HCT116 (cell line): ENCODE measurements around the gene ERC2. TPM values are rescaled to one million over a fixed set of nuclear protein-coding genes. Genes with fewer than 3 reads are reported as not detected.

ENCODE experiments used
- ATAC-seq: fragments of 200-7000 bp; cut with Tn5 transposase; 2 replicates; pipeline ENCODE4 v1.9.1; 2020; ENCODE audit warnings: mild to moderate bottlenecking, moderate library complexity
- BruUV-seq: library from RNA; stranded (reverse); fragments of 400-500 nt; replicated peaks from 2 replicates; lab custom pipeline; 2021; lab: Mats Ljungman, UMichigan
- CTCF ChIA-PET: fragments of 300-600 bp; sonication (Branson Sonifier 250); formaldehyde crosslinking; loops from one replicate; lab custom pipeline; 2021; ENCODE audit warnings: antibody characterized with exemption; lab: Charles Lee
- POLR2A ChIA-PET: fragments of 300-600, 350-600 bp; sonication (Branson Sonifier 250); formaldehyde crosslinking; loops from one replicate; lab custom pipeline; 2021; ENCODE audit warnings: antibody characterized with exemption; lab: Charles Lee
- RAD21 ChIA-PET, 2 experiments: fragments of 300-600 bp; sonication (Branson Sonifier 250); formaldehyde crosslinking; loops; one replicate each; lab custom pipeline; 2023; ENCODE audit warnings: low total read pairs in 2 of 2; ENCODE audit not compliant: uncharacterized antibody in 2 of 2, unreplicated experiment in 2 of 2, low non-redundant PET in 1 of 2; lab: Charles Lee
- DNase-seq: peaks from one replicate; pipeline ENCODE4 v3.0.0-alpha.2; 2010; ENCODE audit warnings: low read depth, low spot score
- H2AFZ ChIP-seq: fragments of 200-600 bp; shearing (Covaris generic), sonication (generic); 2 replicates; pipeline ENCODE4 v1.6.1; 2017; ENCODE audit warnings: low read depth, mixed run types, mixed read lengths, antibody characterized with exemption, low read length; ENCODE audit not compliant: poor library complexity, severe bottlenecking
- H3K27ac ChIP-seq: 2 replicates; pipeline ENCODE4 v1.5.1; 2012; ENCODE audit warnings: low read depth, low read length
- H3K27me3 ChIP-seq: fragments of 200-600 bp; sonication (generic); 2 replicates; pipeline ENCODE4 v1.6.1; 2016; ENCODE audit warnings: mixed run types, low read length, mixed read lengths; ENCODE audit not compliant: insufficient read depth
- H3K36me3 ChIP-seq, 2 experiments: fragments of 200-500 bp in 1 of 2; fragments of 200-600 bp in 1 of 2; sonication (Bioruptor generic) in 1 of 2; sonication (generic) in 1 of 2; 2 replicates each; pipeline versions ENCODE4 v1.5.1 to v1.6.1; 2014 to 2016; ENCODE audit warnings: low read length in 2 of 2, inconsistent platforms in 1 of 2, mixed read lengths in 1 of 2, mixed run types in 1 of 2; ENCODE audit not compliant: insufficient read depth in 2 of 2, control insufficient read depth in 1 of 2
- H3K4me1 ChIP-seq, 2 experiments: fragments of 200-600 bp in 1 of 2; sonication (generic) in 1 of 2; 2 replicates each; pipeline versions ENCODE4 v1.5.1 to v1.6.1; 2012 to 2017; ENCODE audit warnings: low read length in 2 of 2, inconsistent platforms in 1 of 2, mild to moderate bottlenecking in 1 of 2, mixed read lengths in 1 of 2, mixed run types in 1 of 2, moderate library complexity in 1 of 2; ENCODE audit not compliant: insufficient read depth in 2 of 2, control insufficient read depth in 1 of 2
- H3K4me2 ChIP-seq: fragments of 200-600 bp; sonication (generic); 2 replicates; pipeline ENCODE4 v1.6.1; 2017; ENCODE audit warnings: mixed run types, low read length, mixed read lengths
- H3K4me3 ChIP-seq, 2 experiments: fragments of 200-600 bp in 1 of 2; sonication (generic) in 1 of 2; replicated peaks in 1 of 2; 2 replicates each; pipeline ENCODE4 v1.5.1; 2011 to 2016; ENCODE audit warnings: low read length in 2 of 2, control low read depth in 1 of 2, low read depth in 1 of 2, mild to moderate bottlenecking in 1 of 2, mixed read lengths in 1 of 2, mixed run types in 1 of 2
- H3K79me2 ChIP-seq: fragments of 200-600 bp; sonication (generic); 2 replicates; pipeline ENCODE4 v1.6.1; 2017; ENCODE audit warnings: mild to moderate bottlenecking, mixed run types, low read length, moderate library complexity, mixed read lengths; ENCODE audit not compliant: insufficient read depth
- H3K9ac ChIP-seq: fragments of 200-600 bp; sonication (generic); 2 replicates; pipeline ENCODE4 v1.6.1; 2016; ENCODE audit warnings: low read length, mixed read lengths
- H3K9me2 ChIP-seq: fragments of 200-600 bp; sonication (generic), shearing (Covaris generic); 2 replicates; pipeline ENCODE4 v1.6.1; 2017; ENCODE audit warnings: mixed run types, mild to moderate bottlenecking, moderate library complexity; ENCODE audit not compliant: insufficient read depth
- H3K9me3 ChIP-seq, 2 experiments: fragments of 200-500 bp in 1 of 2; fragments of 200-600 bp in 1 of 2; sonication (Bioruptor generic) in 1 of 2; sonication (generic) in 1 of 2; 2 replicates each; pipeline ENCODE4 v1.6.1; 2014 to 2017; ENCODE audit warnings: low read length in 2 of 2, mixed read lengths in 2 of 2, inconsistent platforms in 1 of 2, low read depth in 1 of 2, mild to moderate bottlenecking in 1 of 2, mixed run types in 1 of 2, moderate library complexity in 1 of 2; ENCODE audit not compliant: control insufficient read depth in 1 of 2, insufficient read depth in 1 of 2
- H4K20me1 ChIP-seq: fragments of 200-600 bp; sonication (generic), shearing (Covaris generic); 2 replicates; pipeline ENCODE4 v1.6.1; 2017; ENCODE audit warnings: mixed run types, mild to moderate bottlenecking, moderate library complexity; ENCODE audit not compliant: insufficient read depth
- CBX3 ChIP-seq: IDR thresholded peaks from 2 replicates; pipeline ENCODE4 v1.6.1; 2012; ENCODE audit warnings: low read depth
- CEBPB ChIP-seq: IDR thresholded peaks from 2 replicates; pipeline ENCODE4 v1.6.1; 2012; ENCODE audit warnings: low read depth
- EGR1 ChIP-seq: IDR thresholded peaks from 2 replicates; pipeline ENCODE4 v1.6.1; 2012; ENCODE audit warnings: low read depth
- ELF1 ChIP-seq: IDR thresholded peaks from 2 replicates; pipeline ENCODE4 v1.6.1; 2012; ENCODE audit warnings: low read depth, borderline replicate concordance
- EZH2 ChIP-seq: fragments of 200-600 bp; sonication (generic); IDR thresholded peaks from 2 replicates; pipeline ENCODE4 v1.6.1; 2017; ENCODE audit warnings: antibody characterized with exemption, mixed run types
- EZH2phosphoT487 ChIP-seq: fragments of 200-600 bp; IDR thresholded peaks from 2 replicates; pipeline ENCODE4 v1.6.1; 2018; ENCODE audit warnings: antibody characterized with exemption, borderline replicate concordance
- JUND ChIP-seq: IDR thresholded peaks from 2 replicates; pipeline ENCODE4 v1.6.1; 2012
- POLR2A ChIP-seq: IDR thresholded peaks from 2 replicates; pipeline ENCODE4 v1.7.0; 2011; ENCODE audit warnings: borderline replicate concordance; ENCODE audit not compliant: insufficient read depth, insufficient read length; ENCODE audit errors: extremely low read depth
- POLR2AphosphoS5 ChIP-seq: IDR thresholded peaks from 2 replicates; pipeline ENCODE4 v1.6.1; 2011; ENCODE audit warnings: mild to moderate bottlenecking, low read depth, low read length, moderate library complexity
- RAD21 ChIP-seq: IDR thresholded peaks from 2 replicates; pipeline ENCODE4 v1.6.1; 2012; ENCODE audit warnings: low read depth, mild to moderate bottlenecking
- REST ChIP-seq: IDR thresholded peaks from 2 replicates; pipeline ENCODE4 v1.6.1; 2012; ENCODE audit warnings: low read depth
- SIN3A ChIP-seq: IDR thresholded peaks from 2 replicates; pipeline ENCODE4 v1.6.1; 2012; ENCODE audit warnings: low read depth
- SP1 ChIP-seq: IDR thresholded peaks from 2 replicates; pipeline ENCODE4 v1.6.1; 2012; ENCODE audit warnings: low read depth
- SRF ChIP-seq: IDR thresholded peaks from 2 replicates; pipeline ENCODE4 v1.6.1; 2012; ENCODE audit warnings: low read depth
- YY1 ChIP-seq: IDR thresholded peaks from 2 replicates; pipeline ENCODE4 v1.6.1; 2011; ENCODE audit warnings: low read length, low read depth, moderate library complexity, mild to moderate bottlenecking; ENCODE audit not compliant: insufficient replicate concordance; ENCODE audit errors: extremely low read depth
- ZFX ChIP-seq: fragments of 450-650 bp; IDR thresholded peaks from 2 replicates; pipeline ENCODE4 v1.6.1; 2017
- ZNF274 ChIP-seq: fragments of 200-500 bp; sonication (Bioruptor generic); IDR thresholded peaks from 2 replicates; pipeline ENCODE4 v1.6.1; 2014; ENCODE audit warnings: mild to moderate bottlenecking, low read depth, low read length, inconsistent platforms
- intact Hi-C: fragments of 100-400 bp; cut with micrococcal nuclease; formaldehyde crosslinking; loops from 2 replicates; pipeline ENCODE4 v1.10.0; 2022
- total RNA-seq: library from RNA; stranded (reverse); gene quantifications from one replicate; pipeline ENCODE4 v1.2.1, GENCODE V29; 2021; ENCODE audit not compliant: unreplicated experiment
- TF ChIP-seq, protein P1 (sequence below): IDR thresholded peaks from 2 replicates; pipeline ENCODE4 v1.6.1; 2012

ERC2 gene
- total RNA-seq, 1 experiment from 2014 or later = not detected

- peaks cover 0 to 5% of the 10 kb centered on the region in 2 experiments; a peak in 2 of 4 replicates for H3K9me3 ChIP-seq
- no peaks in the 10 kb centered on the region for H3K27me3 ChIP-seq
- H2AFZ ChIP-seq = no peak overlapping the region
- H3K4me1 ChIP-seq = no peaks in the 10 kb centered on the region
- no peak overlapping the region for H3K27ac ChIP-seq
- no peaks in the 10 kb centered on the region for H3K36me3 ChIP-seq
- no peak for TF ChIP-seq EGR1
- no peak for TF ChIP-seq YY1
- no peak for TF ChIP-seq EZH2
- no peak for TF ChIP-seq SRF
- no peak for TF ChIP-seq REST
- no peak for TF ChIP-seq EZH2phosphoT487
- no peak for TF ChIP-seq POLR2A
- no peak for TF ChIP-seq ZNF274
- TF ChIP-seq, protein P1, sequence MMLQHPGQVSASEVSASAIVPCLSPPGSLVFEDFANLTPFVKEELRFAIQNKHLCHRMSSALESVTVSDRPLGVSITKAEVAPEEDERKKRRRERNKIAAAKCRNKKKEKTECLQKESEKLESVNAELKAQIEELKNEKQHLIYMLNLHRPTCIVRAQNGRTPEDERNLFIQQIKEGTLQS = no peak
- TF ChIP-seq RAD21 = no peak
- no peak for TF ChIP-seq ZFX
- TF ChIP-seq SP1 = no peak
- no peak for TF ChIP-seq JUND
- TF ChIP-seq ELF1 = no peak
- no peak for TF ChIP-seq SIN3A
- TF ChIP-seq CBX3 = no peak
- TF ChIP-seq POLR2AphosphoS5 = no peak
- TF ChIP-seq CEBPB = no peak
- POLR2A ChIA-PET = no interaction called here
- intact Hi-C loops = no loop called here
- ATAC-seq = no peak
- no peak overlapping the region for H3K4me2 ChIP-seq
- H3K9me2 ChIP-seq = no peaks in the 10 kb centered on the region
- H4K20me1 ChIP-seq = no peaks in the 10 kb centered on the region
- CTCF ChIA-PET = no interaction called here
- no peaks in the 10 kb centered on the region for H3K79me2 ChIP-seq
- no peak overlapping the region for H3K4me3 ChIP-seq
- BruUV-seq = no TSS peak
- RAD21 ChIA-PET = no interaction called here
- no peak for DNase-seq
- no peak overlapping the region for H3K9ac ChIP-seq
These were observed 931.1 kb downstream of the ERC2 start for GRCh38 chr3:55537129-55537528.
